Smooth muscle cell (in vitro differentiated cells): Measurements from ENCODE around the gene RBBP8. TPM values are rescaled to one million over a fixed set of nuclear protein-coding genes. Genes with fewer than 3 reads are reported as not detected.
"Not testable (repeated sequence)": the region's sequence is repeated elsewhere in the genome, so short reads cannot be mapped to it uniquely, and the experiment has no call there.

ENCODE experiments used
- DNase-seq: peaks from one replicate; lab custom pipeline; 2025; ENCODE audit not compliant: unreplicated experiment; lab: John Stamatoyannopoulos, UW
- H2AFZ ChIP-seq: fragments of 200-600 bp; sonication (generic); 2 replicates; pipeline ENCODE4 v1.6.0; 2016; ENCODE audit warnings: antibody characterized with exemption, low read depth, mild to moderate bottlenecking
- H3F3A ChIP-seq: fragments of 200-600 bp; sonication (generic); 2 replicates; pipeline ENCODE4 v1.6.0; 2017; ENCODE audit warnings: antibody characterized with exemption, low read depth
- H3K27ac ChIP-seq: fragments of 200-600 bp; sonication (generic); 2 replicates; pipeline ENCODE4 v1.5.1; 2016; ENCODE audit warnings: low read depth, mild to moderate bottlenecking
- H3K27me3 ChIP-seq: fragments of 200-600 bp; sonication (generic); 2 replicates; pipeline ENCODE4 v1.6.1; 2016; ENCODE audit warnings: low read depth, mild to moderate bottlenecking
- H3K36me3 ChIP-seq: fragments of 200-600 bp; sonication (generic); 2 replicates; pipeline ENCODE4 v1.5.1; 2016; ENCODE audit warnings: low read depth
- H3K4me1 ChIP-seq: fragments of 200-600 bp; sonication (generic); 2 replicates; pipeline ENCODE4 v1.5.1; 2016; ENCODE audit warnings: low read depth
- H3K4me2 ChIP-seq: fragments of 200-600 bp; sonication (generic); 2 replicates; pipeline ENCODE4 v1.6.0; 2016; ENCODE audit warnings: mild to moderate bottlenecking
- H3K4me3 ChIP-seq: fragments of 200-600 bp; sonication (generic); 2 replicates; pipeline ENCODE4 v1.5.1; 2016; ENCODE audit warnings: mild to moderate bottlenecking
- H3K79me2 ChIP-seq: fragments of 200-600 bp; sonication (generic); 2 replicates; pipeline ENCODE4 v1.6.0; 2016; ENCODE audit warnings: low read depth, mild to moderate bottlenecking
- H3K9ac ChIP-seq: fragments of 200-600 bp; sonication (generic); 2 replicates; pipeline ENCODE4 v1.6.0; 2016; ENCODE audit warnings: low read depth
- H3K9me3 ChIP-seq: fragments of 200-600 bp; sonication (generic); replicated peaks from 2 replicates; pipeline ENCODE4 v1.5.1; 2016; ENCODE audit warnings: low read depth
- H4K20me1 ChIP-seq: fragments of 200-600 bp; sonication (generic); 2 replicates; pipeline ENCODE4 v1.6.0; 2016; ENCODE audit warnings: low read depth
- CTCF ChIP-seq: fragments of 200-600 bp; sonication (generic); IDR thresholded peaks from 2 replicates; pipeline ENCODE4 v1.5.1; 2017; ENCODE audit warnings: borderline replicate concordance, mild to moderate bottlenecking, antibody characterized with exemption; ENCODE audit not compliant: insufficient read depth, poor library complexity, severe bottlenecking
- WGBS: methylation state at CpG from one replicate; pipeline ENCODE4 v1.1.7; 2016; ENCODE audit warnings: low lambda C conversion rate; 5-methylcytosine and 5-hydroxymethylcytosine counted together
- polyA plus RNA-seq: library from polyadenylated mRNA; unstranded; fragments of >200 nt; fragmentation: Nextera tagmentation; extraction: Ambion mirVana; gene quantifications from 2 replicates; pipeline ENCODE4 v1.2.1, GENCODE V29; 2016
- total RNA-seq: library from RNA; depleted of rRNA; stranded (reverse); fragments of >200 nt; gene quantifications from 2 replicates; pipeline ENCODE4 v1.2.3, GENCODE V29; 2014

RBBP8 gene
- total RNA-seq (29.5 and 39.3 TPM in 2 replicates), polyA plus RNA-seq (11.7 and 14.4 TPM in 2 replicates)

- Histone ChIP-seq H3K4me1 (peaks cover 15% of the 10 kb centered on the region), H3K36me3 (peaks cover 3% of the 10 kb centered on the region), H4K20me1 (no peaks in the 10 kb centered on the region), H3K9me3 (no peaks in the 10 kb centered on the region), H3K79me2 (peaks cover 21% of the 10 kb centered on the region), H3K9ac (peak within 1 kb of the TSS; percentile 90), H3F3A (no peaks in the 10 kb centered on the region), H3K27ac (peak within 1 kb of the TSS; percentile 82), H3K27me3 (no peaks in the 10 kb centered on the region), H2AFZ (peak within 1 kb of the TSS; percentile 97), H3K4me2 (peak within 1 kb of the TSS; percentile 92), H3K4me3 (peak within 1 kb of the TSS; percentile 78)
- peak; percentile 79 for DNase-seq
- no peak for TF ChIP-seq CTCF
- under 1% methylated on average over 82 of the region's 82 CpGs for WGBS
Measured at GRCh38 chr18:22933206-22933965, at the start of gene RBBP8. TSS of gene RBBP8 (plus strand) at chr18:22933328. CDS start at chr18:22936852, 3,524 bp downstream.

GRCh38 chr18:22883827-22884226 is 49.3 kb upstream of the RBBP8 start:
- no peaks in the 10 kb centered on the region for H3F3A ChIP-seq
- no peak for DNase-seq
- no peak overlapping the region for H3K4me2 ChIP-seq
- no peak for TF ChIP-seq CTCF
- H3K4me1 ChIP-seq = peaks cover 9% of the 10 kb centered on the region
- H2AFZ ChIP-seq = no peak overlapping the region
- no peaks in the 10 kb centered on the region for H4K20me1 ChIP-seq
- H3K36me3 ChIP-seq = no peaks in the 10 kb centered on the region
- H3K9ac ChIP-seq = no peak overlapping the region
- no peak overlapping the region for H3K27ac ChIP-seq
- H3K9me3 ChIP-seq = no peaks in the 10 kb centered on the region
- no peaks in the 10 kb centered on the region for H3K79me2 ChIP-seq
- WGBS = 94% methylated on average over 1 of the region's 1 CpG
- no peak overlapping the region for H3K4me3 ChIP-seq
- no peaks in the 10 kb centered on the region for H3K27me3 ChIP-seq

GRCh38 chr18:22885694-22886093 is 47.4 kb upstream of the RBBP8 start:
- not testable (repeated sequence) for H4K20me1 ChIP-seq, H3K9ac ChIP-seq
- WGBS = 95% methylated on average over 11 of the region's 11 CpGs

GRCh38 chr18:22899421-22899820 is 33.7 kb upstream of the RBBP8 start:
- Histone ChIP-seq H3K27ac (no peak overlapping the region), H2AFZ (no peak overlapping the region), H3K9me3 (no peaks in the 10 kb centered on the region), H3K27me3 (no peaks in the 10 kb centered on the region), H3F3A (no peaks in the 10 kb centered on the region), H3K4me2 (no peak overlapping the region), H3K36me3 (no peaks in the 10 kb centered on the region), H3K4me1 (no peaks in the 10 kb centered on the region), H4K20me1 (no peaks in the 10 kb centered on the region), H3K79me2 (no peaks in the 10 kb centered on the region), H3K9ac (no peak overlapping the region), H3K4me3 (no peak overlapping the region)
- TF ChIP-seq CTCF = no peak
- DNase-seq = no peak

More at GRCh38 chr18:22885694-22886093, 47.4 kb upstream of the RBBP8 start:
- H3K9me3 ChIP-seq, H3K4me3 ChIP-seq, H3F3A ChIP-seq, H3K4me1 ChIP-seq, H3K36me3 ChIP-seq, H3K27me3 ChIP-seq, H2AFZ ChIP-seq, H3K27ac ChIP-seq, H3K4me2 ChIP-seq, H3K79me2 ChIP-seq, DNase-seq: not testable (repeated sequence)
